RWPE2 (cell line): ENCODE results near the gene NUP160.

Source experiments
- ATAC-seq: fragments of 200-7000 bp; cut with Tn5 transposase; 3 replicates; pipeline ENCODE4 v1.9.1; 2021; ENCODE audit warnings: low read depth
- DNase-seq: peaks from one replicate; pipeline ENCODE4 v3.0.0-alpha.2; 2020; ENCODE audit warnings: low spot score
- H3K27ac ChIP-seq: fragments of 450-650 bp; 2 replicates; pipeline ENCODE4 v1.5.1; 2017; ENCODE audit warnings: mild to moderate bottlenecking; ENCODE audit not compliant: poor library complexity, severe bottlenecking
- H3K27me3 ChIP-seq: fragments of 250-450 bp; sonication (Bioruptor Pico); 2 replicates; pipeline ENCODE4 v1.5.1; 2021; ENCODE audit warnings: mild to moderate bottlenecking, moderate library complexity; ENCODE audit not compliant: insufficient read depth, poor library complexity, severe bottlenecking
- H3K36me3 ChIP-seq: fragments of 250-450 bp; sonication (Bioruptor Pico); 2 replicates; pipeline ENCODE4 v1.5.1; 2020; ENCODE audit warnings: low read depth, mild to moderate bottlenecking, moderate library complexity
- H3K4me1 ChIP-seq: fragments of 250-450 bp; sonication (Bioruptor Pico); 2 replicates; pipeline ENCODE4 v1.5.1; 2021; ENCODE audit warnings: mild to moderate bottlenecking, moderate library complexity; ENCODE audit not compliant: insufficient read depth, poor library complexity, severe bottlenecking
- H3K4me3 ChIP-seq: fragments of 250-450 bp; sonication (Bioruptor Pico); 2 replicates; pipeline ENCODE4 v1.5.1; 2021; ENCODE audit warnings: mild to moderate bottlenecking, moderate library complexity; ENCODE audit not compliant: severe bottlenecking
- H3K9me3 ChIP-seq: fragments of 250-450 bp; sonication (Bioruptor Pico); 2 replicates; pipeline ENCODE4 v1.5.1; 2021; ENCODE audit warnings: mild to moderate bottlenecking, moderate library complexity; ENCODE audit not compliant: severe bottlenecking
- TF ChIP-seq, protein P1 (sequence below): fragments of 450-650 bp; IDR thresholded peaks from one replicate; pipeline ENCODE4 v1.5.1; 2017; ENCODE audit warnings: mild to moderate bottlenecking, moderate library complexity; ENCODE audit not compliant: poor library complexity, severe bottlenecking

Gene NUP160

GRCh38 chr11:47861728-47862127 lies 13.6 kb upstream of the NUP160 start:
- Histone ChIP-seq H3K27ac (no peak overlapping the region), H3K9me3 (no peaks in the 10 kb centered on the region), H3K4me1 (no peaks in the 10 kb centered on the region), H3K4me3 (no peak overlapping the region), H3K27me3 (no peaks in the 10 kb centered on the region), H3K36me3 (no peaks in the 10 kb centered on the region)
- ATAC-seq (no peak), DNase-seq (no peak)
- TF ChIP-seq, protein P1, sequence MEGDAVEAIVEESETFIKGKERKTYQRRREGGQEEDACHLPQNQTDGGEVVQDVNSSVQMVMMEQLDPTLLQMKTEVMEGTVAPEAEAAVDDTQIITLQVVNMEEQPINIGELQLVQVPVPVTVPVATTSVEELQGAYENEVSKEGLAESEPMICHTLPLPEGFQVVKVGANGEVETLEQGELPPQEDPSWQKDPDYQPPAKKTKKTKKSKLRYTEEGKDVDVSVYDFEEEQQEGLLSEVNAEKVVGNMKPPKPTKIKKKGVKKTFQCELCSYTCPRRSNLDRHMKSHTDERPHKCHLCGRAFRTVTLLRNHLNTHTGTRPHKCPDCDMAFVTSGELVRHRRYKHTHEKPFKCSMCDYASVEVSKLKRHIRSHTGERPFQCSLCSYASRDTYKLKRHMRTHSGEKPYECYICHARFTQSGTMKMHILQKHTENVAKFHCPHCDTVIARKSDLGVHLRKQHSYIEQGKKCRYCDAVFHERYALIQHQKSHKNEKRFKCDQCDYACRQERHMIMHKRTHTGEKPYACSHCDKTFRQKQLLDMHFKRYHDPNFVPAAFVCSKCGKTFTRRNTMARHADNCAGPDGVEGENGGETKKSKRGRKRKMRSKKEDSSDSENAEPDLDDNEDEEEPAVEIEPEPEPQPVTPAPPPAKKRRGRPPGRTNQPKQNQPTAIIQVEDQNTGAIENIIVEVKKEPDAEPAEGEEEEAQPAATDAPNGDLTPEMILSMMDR, result no peak

DNA sequence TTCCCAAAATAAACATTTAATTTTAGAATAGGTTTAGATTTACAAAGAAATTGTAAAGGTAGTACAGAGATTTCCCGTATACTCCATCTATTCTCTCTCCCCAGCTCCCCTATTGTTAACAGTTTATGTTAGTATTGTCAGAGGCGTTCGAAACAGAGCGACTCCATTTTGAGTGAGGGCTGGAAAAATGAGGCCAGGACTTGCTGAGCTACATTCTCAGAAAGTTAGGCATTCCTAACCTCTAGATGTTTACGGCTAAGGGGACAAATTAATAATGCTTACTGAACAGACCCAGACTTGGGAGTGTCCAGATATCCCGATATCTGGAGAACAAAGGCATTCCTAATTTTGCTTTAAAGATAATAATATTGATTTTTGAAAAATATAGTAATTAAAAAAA lies 12.4 kb upstream of the NUP160 start:
- no peaks in the 10 kb centered on the region for H3K36me3 ChIP-seq
- H3K27ac ChIP-seq, result no peak overlapping the region
- no peaks in the 10 kb centered on the region for H3K4me1 ChIP-seq
- no peaks in the 10 kb centered on the region for H3K9me3 ChIP-seq
- H3K4me3 ChIP-seq, result no peak overlapping the region
- no peak for DNase-seq
- TF ChIP-seq, protein P1, result no peak
- ATAC-seq, result no peak
- H3K27me3 ChIP-seq, result no peaks in the 10 kb centered on the region

- ATAC-seq (peak; percentile 55; the same call in 1 of the 3 replicates), DNase-seq (no peak)
- H3K9me3 ChIP-seq, result no peaks in the 10 kb centered on the region
- H3K36me3 ChIP-seq, result no peaks in the 10 kb centered on the region
- no peak overlapping the region for H3K27ac ChIP-seq
- TF ChIP-seq, protein P1, result no peak
- H3K4me3 ChIP-seq, result no peak overlapping the region
- H3K4me1 ChIP-seq, result no peaks in the 10 kb centered on the region
- H3K27me3 ChIP-seq, result no peaks in the 10 kb centered on the region
These were observed 9.9 kb upstream of the NUP160 start for GRCh38 chr11:47857892-47858543.

- no peak overlapping the region for H3K27ac ChIP-seq
- no peak overlapping the region for H3K4me3 ChIP-seq
- no peaks in the 10 kb centered on the region for H3K9me3 ChIP-seq
- H3K4me1 ChIP-seq, result no peaks in the 10 kb centered on the region
- TF ChIP-seq, protein P1, result no peak
- no peaks in the 10 kb centered on the region for H3K36me3 ChIP-seq
- DNase-seq (no peak), ATAC-seq (no peak)
- H3K27me3 ChIP-seq, result no peaks in the 10 kb centered on the region
These were observed 9.3 kb upstream of the NUP160 start for GRCh38 chr11:47857485-47857884.

GRCh38 chr11:47856186-47856585 lies 8.0 kb upstream of the NUP160 start:
- DNase-seq (no peak), ATAC-seq (no peak)
- no peaks in the 10 kb centered on the region for H3K27me3 ChIP-seq
- no peaks in the 10 kb centered on the region for H3K36me3 ChIP-seq
- H3K27ac ChIP-seq, result no peak overlapping the region
- H3K4me3 ChIP-seq, result no peak overlapping the region
- no peaks in the 10 kb centered on the region for H3K9me3 ChIP-seq
- TF ChIP-seq, protein P1, result no peak
- H3K4me1 ChIP-seq, result no peaks in the 10 kb centered on the region
